Upper lobe of left lung (tissue), 4 donors: ENCODE measurements around the gene OTOF.

Experiments
- EP300 ChIP-seq, 4 donors: sonication (generic); formaldehyde crosslinking; IDR thresholded peaks; one replicate each; pipeline ENCODE4 v1.5.1; 2017; ENCODE audit warnings: antibody characterized with exemption in 4 of 4, control low read depth in 2 of 4
- POLR2A ChIP-seq, 4 donors: fragments of 450-650 bp; IDR thresholded peaks; one replicate each; pipeline ENCODE4 v1.5.1; 2016 to 2017; ENCODE audit warnings: antibody characterized with exemption in 4 of 4, mild to moderate bottlenecking in 2 of 4
- POLR2AphosphoS5 ChIP-seq, 2 donors: sonication (generic); formaldehyde crosslinking; IDR thresholded peaks; one replicate each; pipeline ENCODE4 v1.5.1; 2017; ENCODE audit warnings: antibody characterized with exemption in 2 of 2
- TF ChIP-seq, protein P1 (sequence below), 6 experiments: fragments of 450-650 bp in 4 of 6; fragments of 200-600 bp in 2 of 6; sonication (generic) in 2 of 6; IDR thresholded peaks; one replicate each; pipeline ENCODE4 v1.5.1; 2016 to 2019; ENCODE audit warnings: antibody characterized with exemption in 6 of 6

DNA sequence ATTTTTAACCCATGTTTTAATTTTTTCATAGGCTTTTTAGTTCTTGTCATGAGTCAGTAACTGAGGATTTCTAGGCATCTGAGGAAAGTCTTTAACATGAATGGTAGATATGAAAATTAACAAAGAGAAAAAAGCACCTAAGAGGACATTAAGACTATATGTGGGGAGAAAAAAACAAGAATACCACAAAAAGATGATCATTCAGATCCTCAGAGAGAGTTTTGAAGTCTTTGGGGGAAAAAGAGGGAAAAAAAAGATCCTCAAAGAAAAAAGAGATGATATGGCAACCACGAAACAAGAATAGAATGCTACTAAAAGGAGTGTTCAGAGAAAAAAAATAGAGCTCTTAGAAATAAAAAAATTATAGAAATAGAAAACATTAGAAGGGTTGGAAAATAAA is 68.1 kb downstream of the OTOF start:
- TF ChIP-seq, protein P1, sequence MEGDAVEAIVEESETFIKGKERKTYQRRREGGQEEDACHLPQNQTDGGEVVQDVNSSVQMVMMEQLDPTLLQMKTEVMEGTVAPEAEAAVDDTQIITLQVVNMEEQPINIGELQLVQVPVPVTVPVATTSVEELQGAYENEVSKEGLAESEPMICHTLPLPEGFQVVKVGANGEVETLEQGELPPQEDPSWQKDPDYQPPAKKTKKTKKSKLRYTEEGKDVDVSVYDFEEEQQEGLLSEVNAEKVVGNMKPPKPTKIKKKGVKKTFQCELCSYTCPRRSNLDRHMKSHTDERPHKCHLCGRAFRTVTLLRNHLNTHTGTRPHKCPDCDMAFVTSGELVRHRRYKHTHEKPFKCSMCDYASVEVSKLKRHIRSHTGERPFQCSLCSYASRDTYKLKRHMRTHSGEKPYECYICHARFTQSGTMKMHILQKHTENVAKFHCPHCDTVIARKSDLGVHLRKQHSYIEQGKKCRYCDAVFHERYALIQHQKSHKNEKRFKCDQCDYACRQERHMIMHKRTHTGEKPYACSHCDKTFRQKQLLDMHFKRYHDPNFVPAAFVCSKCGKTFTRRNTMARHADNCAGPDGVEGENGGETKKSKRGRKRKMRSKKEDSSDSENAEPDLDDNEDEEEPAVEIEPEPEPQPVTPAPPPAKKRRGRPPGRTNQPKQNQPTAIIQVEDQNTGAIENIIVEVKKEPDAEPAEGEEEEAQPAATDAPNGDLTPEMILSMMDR (IDR thresholded peaks at IDR 0.05) = no peak
- no peak for TF ChIP-seq POLR2A (IDR thresholded peaks at IDR 0.05)
- TF ChIP-seq POLR2AphosphoS5 (IDR thresholded peaks at IDR 0.05) = no peak
- no peak for TF ChIP-seq EP300 (IDR thresholded peaks at IDR 0.05)
